ENCODE data around the gene TMEM132E.

DNA sequence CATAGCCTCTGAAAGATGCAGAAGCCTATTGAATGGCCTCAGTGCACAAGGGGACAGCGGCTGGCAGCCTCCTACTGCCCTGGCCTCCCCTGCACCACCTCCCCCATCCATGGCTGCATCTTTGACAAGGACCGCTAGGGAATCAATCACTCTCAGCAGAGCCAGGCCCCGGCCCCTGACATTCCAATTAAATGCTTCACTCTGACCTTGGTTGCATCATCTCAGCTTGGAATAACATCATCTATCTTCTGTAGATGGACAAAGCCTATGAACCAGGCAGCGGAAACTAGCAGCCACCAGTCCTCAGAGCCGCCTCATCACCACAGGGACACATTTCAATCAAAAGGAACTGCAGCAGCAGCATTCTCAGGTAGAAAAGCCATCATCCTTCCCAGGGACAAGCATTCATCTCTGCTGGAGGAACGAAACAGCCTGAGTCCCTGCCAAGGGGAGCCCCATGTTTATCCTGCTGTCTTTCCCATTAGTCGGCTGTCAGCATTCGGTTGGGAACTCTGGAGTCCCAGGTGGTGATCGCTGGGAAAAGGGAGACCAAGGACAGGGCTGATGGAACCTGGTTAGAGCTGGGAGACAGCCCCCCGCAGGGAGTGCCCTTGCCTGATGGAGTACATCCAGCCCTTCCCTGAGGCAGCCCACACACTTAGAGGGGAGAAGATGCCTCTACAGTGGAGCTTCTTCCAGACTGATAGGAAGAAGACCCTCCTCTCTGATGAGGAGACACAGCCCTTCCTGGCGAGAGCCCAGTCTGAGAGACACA, 11.5 kb upstream of the TMEM132E start:
- TF ChIP-seq GATA2 (IDR thresholded peaks at IDR 0.05; ENCODE audit: low read depth, low read length) (no peak), GATA3 (IDR thresholded peaks at IDR 0.05; ENCODE audit: low read depth, low read length) (no peak)

Data from SH-SY5Y (cell line).